GM21723 (cell line): Measurements from ENCODE around the gene CDC42SE2.
"Not testable (repeated sequence)": the region's sequence is repeated elsewhere in the genome, so short reads cannot be mapped to it uniquely, and the experiment has no call there.

Experiments used
- ATAC-seq: cut with Tn5 transposase; IDR thresholded peaks from one replicate; pipeline ENCODE4 v1.9.1; 2021; ENCODE audit warnings: mild to moderate bottlenecking, moderate library complexity; ENCODE audit not compliant: unreplicated experiment

Gene CDC42SE2

DNA sequence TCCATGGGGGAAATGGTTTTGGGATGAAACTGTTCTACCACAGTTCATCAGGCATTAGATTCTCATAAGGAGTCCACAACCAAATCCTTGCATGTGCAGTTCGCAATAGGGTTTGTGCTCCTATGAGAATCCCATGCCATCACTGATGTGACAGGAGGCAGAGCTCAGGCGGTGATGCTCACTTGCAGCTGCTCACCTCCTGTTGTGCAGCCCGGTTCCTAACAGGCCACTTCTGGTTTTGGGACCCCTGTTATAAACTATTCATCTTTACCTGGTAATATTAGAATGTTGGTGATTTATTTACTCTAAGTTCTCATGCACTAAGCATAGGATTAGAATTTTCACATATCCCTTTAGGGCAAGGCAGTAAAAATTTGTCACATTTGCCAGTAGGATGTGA lies 122.3 kb downstream of the CDC42SE2 start:
- ATAC-seq: no peak

DNA sequence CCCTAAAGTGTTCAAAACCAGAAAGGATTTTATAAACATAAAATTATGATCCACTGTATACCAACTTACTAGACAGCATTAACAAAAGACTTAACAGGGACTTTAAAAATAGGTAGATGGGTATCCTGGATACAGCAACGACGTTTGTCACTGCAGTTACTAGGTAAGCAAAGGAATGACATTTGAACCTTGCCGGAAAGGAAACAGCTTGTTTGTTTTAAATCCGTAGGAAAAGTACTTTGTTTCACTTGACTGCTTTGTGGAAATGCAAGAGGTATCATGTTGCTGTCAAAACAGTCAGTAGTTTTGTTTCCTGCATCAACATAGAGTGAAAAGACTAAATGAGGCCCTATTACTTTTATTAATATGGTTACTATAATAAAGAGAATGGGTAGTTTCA lies 122.9 kb downstream of the CDC42SE2 start:
- no peak for ATAC-seq

DNA sequence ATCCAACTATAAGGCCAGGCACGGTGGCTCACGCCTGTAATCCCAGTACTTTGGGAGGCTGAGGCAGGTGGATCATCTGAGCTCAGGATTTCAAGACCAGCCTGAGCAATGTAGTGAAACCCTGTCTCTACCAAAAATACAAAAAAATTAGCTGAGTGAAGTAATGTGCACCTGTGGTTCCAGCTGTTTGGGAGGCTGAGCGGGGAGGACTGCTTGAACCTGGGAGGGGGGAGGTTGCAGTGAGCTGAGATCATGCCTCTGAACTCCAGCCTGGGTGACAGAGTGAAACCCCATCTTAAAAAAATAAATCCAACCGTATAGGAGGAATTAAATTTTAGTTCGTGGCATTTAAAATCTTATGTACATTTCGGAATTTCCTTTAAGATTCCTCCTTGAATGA lies 123.4 kb downstream of the CDC42SE2 start:
- no peak for ATAC-seq

DNA sequence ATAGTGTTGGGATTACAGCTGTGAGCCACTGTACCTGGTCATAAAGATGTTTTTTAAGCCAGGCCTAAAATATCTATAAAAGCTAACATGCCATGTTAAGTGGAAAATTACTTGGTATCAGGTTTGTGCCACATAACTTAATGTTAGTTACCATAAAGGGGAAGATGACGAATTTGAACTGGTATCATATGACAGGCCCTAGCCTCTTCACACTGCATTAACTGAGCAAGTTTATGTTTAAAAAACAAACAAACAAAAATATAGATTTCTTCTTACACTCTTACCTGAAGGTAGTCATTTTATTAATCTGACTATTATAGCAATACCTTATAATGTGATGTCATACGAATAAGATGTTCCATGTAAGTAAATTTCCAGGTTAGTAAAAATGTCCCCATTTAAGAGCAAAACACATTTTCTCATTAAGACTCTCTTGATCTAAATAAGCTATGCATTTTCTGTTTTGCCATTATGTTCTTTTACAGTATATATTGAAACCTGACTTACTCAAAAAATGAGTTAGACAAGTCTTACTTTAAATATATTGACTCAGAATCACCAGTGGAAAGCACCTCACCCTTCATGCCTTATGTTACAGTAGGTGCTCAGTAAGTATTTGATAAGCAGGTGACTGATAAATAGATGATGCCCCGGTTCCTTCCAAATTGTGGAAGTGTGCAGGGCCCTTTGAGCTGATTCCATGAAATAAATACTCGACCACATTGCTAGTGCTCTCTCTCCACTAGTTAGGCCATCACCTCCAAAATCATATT lies 125.4 kb downstream of the CDC42SE2 start:
- ATAC-seq: no peak

DNA sequence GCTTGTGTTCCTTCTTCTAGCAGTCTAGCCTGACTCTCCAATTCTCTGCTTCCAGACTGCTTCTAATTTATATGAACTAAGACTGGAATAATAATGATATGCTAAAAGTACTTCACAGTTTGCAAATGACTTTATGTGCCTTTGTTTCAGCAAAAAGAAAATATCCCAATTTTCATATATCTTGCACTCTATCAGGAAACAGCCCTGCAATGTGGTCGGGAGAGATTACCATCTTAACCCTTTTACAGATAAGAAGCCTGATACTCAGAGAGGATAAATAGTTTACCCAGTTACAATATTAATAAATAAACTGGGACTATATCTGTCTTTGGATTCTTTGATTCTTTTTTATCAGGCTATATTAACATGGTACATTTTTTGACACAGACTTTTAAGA lies 126.0 kb downstream of the CDC42SE2 start:
- ATAC-seq: no peak

DNA sequence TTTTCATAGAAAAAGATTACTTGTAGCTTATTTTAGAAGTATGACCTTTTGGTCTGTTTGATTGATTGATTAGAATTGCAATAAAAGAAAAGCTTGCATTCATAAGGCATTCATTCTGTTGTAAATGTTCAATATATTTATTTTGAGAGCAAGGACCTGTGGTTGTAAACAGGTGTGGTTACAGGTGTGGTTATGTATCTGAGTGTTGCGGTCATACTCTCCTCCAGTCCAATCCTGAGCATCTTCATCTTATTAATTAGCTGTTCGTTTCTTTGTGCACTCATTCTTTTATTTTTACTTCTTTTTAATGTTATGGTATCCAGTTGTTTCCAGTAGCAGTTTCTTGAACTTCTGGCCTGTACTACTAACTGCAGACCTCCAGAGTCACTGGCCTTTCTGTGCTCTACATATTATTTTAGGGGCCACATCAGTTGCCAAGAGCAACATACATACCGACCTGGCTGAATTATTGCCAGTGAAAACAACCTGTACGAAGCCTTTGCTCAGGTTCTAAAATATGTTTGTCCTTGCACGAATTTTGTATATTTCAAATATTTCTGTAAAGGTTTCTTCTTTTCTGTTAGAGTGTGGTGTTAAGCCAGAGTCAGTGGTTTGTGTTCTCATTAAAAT lies 128.7 kb downstream of the CDC42SE2 start:
- no peak for ATAC-seq

DNA sequence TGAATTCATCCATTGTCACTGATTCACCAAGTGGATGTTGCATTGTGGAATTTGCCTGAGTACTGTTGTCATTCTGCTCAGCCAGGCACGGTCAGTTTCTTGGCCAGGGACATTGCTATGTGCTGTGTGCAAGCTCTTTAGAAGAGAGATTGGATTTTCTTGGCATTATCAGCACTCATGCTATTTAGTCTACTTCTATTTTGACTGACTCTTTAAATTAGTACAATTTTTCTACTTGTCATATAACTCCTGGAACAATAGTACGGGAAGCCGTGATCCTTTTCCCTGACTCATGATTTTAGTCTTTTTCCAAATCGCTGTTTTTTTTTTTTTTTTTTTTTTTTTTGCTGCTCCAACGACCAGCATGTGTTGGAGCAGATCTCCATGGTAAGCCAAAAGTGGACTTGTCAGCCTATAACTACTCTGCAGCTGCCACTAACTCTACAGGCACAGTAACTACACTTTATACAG lies 129.7 kb downstream of the CDC42SE2 start:
- ATAC-seq: no peak

DNA sequence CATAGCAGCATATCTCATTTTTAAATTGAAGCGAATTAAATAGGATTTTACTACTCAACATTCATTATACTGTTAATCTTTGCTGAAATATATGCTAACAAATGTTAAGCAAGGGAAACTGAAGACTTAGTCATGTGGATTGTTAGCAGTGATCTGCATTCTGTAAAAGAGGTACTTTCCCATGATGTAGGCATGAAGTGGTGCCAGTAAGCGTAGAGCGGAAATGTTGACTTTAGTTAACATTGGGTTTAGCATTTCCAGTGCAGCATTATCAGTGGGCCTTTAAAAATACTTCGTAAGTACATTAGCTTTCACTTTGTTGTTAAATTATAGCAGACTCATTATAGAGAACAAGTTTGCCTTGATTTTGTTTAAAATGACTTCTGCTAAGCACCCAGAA lies 130.3 kb downstream of the CDC42SE2 start:
- peak; percentile 62 for ATAC-seq

DNA sequence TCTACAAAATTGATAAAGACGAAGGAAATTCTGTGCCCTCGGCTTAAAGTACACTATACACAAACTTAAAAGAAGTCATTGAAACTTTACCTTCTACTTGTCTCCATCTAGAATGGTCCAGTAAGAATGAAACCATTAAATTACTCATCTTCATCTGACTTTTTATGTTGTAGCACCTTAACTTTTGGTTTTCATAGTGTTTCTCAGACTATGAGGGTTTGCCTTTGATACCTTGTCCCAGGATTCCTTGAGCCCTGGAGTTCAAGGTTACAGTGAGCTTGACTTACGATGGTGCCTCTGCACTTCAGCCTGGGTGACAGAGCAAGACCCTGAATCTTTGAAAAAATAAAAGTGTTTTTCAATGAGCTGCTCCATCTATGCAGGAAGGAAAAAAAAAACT lies 132.2 kb downstream of the CDC42SE2 start:
- ATAC-seq: peak; percentile 85

DNA sequence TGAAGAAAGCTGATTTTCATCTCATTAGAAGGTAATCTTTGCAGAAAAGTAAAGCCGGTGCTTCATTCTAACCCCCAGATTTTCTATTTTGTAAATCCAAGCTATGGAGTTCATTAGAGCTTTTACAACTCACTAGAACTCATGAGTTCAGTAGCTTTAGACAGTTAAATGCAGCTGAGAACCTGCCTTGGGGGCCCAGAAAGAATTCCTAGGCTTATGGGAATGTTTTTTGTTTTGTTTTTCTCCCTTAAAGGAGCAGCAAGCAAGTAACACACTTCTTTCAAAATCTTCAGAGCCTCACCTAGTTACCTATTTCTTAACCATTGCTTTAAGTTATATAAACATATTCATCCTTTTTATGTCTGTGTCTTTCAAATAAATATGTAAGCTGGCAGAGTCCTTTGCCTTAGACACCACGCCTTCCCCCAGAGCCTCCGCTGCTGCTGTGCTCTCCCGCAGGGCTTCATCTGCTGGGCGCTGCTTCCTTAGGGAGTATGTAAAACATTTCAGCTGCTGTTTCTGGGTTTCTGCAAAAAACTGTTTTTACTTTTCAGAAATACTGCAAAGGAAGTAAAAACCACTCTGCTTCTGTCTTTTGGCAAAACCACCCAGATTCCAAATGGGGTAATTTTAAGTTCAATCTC lies 132.9 kb downstream of the CDC42SE2 start:
- no peak for ATAC-seq

DNA sequence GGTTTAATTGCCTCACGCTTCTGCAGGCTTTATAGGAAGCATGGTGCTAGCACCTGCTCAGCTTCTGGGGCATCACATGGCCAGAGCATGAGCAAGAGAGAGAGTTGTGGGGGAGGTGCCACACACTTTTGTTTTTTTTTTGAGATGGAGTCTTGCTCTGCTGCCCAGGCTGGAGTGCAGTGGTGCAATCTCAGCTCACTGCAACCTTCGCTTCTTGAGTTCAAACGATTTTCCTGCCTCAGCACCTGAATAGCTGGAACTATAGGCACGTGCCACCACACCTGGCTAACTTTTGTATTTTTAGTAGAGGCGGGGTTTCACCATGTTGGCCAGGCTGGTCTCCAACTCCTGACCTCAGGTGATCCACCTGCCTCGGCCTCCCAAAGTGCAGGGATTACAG lies 135.2 kb downstream of the CDC42SE2 start:
- ATAC-seq: not testable (repeated sequence)

DNA sequence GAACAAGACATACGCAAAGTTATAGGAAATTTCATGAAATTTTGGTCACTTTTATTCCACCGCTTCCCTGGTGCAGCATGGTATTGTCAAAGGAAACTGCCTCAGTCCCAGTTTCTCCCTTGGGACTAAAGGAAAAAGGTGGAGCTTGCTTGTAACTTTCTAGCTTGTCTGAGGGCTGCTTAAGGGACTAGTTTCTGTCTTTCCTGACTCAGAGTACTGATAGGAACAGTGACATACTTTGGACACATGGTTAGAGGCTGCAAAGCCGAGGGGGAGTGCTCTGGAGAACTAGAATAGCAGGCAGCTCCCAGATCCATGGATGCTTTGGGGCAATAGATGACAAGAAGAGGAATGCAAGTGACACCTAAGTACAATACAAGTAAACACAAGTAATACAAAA lies 136.7 kb downstream of the CDC42SE2 start:
- no peak for ATAC-seq

DNA sequence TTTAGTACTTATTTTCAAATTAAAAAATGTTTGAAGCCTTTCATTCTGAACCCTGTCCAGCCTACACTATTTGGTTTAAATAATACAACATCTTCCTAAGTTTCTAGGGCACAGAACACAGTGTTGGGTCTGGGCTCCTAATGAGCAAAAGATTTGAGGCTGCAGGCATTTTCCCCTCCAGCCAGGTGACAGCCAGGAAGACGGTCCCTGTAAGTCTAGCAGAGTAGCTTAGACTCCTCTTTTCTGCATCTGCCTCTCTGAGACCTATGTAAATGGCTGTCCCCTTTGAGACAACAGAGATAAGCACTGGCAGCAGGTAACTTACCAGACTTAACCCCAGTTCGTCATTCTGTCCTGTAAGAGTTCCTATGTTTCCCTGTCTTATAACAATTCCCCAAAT lies 141.8 kb downstream of the CDC42SE2 start:
- ATAC-seq: no peak

DNA sequence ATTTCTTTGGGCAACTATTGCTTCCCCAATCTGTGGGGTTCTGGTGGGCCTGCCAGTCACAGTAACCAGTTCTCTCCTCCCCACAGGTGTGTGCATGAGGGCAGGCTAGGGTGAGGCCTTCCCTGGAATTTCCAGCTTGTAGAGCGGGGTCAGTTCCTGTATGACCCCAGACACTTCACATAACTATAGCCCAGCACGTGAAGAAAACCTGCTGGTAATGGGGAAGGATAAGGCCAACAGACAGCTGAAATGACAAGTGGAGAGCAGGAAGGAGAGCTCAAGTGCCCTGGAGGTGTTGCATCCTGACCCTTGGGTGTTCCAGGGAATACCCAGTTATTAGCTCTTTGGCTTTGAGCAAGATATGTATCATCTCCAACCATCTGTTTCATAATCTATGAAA lies 142.2 kb downstream of the CDC42SE2 start:
- no peak for ATAC-seq

DNA sequence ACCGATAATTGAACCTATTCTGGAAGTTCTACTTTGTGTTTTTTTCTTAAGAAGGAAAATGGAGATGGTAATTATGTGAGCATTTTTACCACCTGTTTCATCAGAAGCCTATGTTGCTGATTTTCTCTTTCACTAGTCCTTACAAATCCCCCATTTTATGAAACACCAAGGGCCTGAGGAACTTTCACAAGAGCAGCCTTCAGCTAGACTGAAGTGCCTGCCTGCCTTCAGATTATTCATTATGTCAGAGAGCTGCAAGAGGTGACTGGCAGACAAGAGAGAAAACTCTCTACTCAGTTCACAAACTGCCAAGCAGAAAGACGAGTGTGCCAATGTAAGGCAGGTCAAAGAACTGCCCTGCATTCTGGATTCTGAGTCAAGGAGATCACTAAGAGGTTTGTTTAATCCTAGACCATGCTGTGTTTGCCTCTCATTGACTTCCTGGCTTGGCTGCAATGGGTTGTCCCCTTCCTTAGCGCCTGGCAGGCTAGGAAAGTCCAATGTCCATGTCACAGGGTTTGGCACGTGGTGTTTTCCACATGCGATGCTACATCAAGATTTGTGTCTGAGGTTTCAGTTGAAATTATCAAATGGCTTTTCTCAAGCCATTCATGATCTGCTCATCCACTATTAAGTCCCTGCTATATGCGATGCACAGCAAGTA lies 143.3 kb downstream of the CDC42SE2 start:
- ATAC-seq: no peak

DNA sequence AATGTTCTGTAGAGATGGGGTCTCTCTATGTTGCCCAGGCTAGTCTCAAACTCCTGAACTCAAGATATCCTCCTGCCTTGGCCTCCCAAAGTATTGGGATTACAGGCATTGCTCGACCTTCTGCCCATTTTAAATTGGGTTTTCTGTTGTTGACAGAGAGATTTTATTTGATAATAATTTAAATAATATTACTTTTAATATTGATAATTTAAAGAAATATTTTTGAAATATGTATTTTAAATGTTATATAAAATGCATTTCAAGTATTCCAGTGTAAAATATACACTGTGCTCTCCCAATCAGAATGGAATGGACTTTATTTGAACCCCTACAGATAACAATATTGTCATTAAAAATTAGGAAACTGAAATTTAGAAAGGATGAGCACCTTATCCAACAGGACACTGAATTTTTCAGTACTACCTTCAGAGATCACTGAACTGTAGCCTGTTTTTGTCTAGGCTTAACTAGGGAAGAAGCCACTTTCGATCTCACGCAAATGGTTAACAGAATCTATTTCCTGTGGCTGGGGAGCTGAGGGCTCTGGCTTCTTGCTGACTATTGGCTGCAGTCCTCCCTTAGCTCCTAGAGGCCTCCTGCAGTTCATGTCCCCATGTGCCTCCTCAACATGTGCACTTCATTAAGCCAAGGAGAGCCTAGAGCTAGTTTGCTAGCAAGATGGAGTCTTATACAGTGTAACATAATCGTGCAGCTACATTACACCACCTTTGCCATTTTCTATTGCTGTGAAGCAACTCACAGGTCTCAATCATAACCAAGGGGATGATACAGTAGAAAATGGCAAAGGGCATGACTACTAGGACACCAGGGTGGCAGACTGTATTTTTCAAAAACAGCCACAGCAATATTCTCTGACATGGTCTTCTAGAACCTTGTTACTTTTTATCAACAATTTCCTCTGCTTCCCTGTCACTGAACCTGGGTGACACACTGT lies 150.0 kb downstream of the CDC42SE2 start:
- peak; percentile 58 for ATAC-seq

DNA sequence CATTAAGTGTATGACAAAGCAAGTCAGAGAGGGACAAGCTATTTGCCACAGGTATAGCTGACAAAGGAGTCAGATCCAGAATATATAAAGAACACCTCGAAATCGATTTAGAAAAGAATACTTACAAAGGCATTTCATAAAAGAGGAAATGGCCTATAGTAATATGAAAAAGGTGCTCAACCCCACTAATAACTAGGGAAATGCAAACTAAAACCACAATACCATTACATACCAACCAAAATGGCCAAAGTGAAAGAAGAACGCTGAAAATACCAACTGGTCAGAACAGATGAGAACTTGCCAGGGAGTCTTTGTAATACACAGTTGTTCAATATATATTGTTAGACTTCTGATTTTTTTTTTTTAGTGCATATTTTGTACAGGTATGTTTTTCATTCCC lies 152.9 kb downstream of the CDC42SE2 start:
- peak; percentile 74 for ATAC-seq

DNA sequence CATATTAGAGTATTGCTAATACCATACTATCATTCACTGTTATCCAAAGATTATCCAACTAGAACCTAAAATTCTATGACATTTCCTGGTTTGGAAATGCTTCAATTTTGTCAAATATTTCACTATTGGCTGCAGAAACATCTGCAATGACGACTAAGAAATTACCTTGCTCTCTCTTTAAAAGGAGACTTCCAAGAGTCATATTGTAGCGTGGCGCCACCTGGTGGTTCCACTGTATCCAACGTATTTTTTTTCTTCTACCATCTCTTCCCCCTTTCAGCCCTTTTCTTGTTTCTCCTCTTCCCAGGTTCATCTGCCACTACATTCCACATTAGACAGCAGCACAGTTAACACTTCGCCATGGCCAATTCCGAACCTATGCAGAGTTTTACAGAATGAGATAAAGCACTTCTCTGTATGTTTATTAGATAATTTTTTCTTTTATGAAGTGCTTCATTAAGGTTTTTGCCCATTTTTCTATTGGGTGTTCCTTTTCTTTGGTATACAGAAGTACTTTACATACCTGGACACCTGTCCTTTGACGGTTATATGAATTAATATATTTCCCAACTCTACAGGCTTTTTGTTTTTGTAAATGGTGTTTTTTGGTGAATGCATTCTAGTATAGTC lies 153.5 kb downstream of the CDC42SE2 start:
- ATAC-seq: peak; percentile 46

DNA sequence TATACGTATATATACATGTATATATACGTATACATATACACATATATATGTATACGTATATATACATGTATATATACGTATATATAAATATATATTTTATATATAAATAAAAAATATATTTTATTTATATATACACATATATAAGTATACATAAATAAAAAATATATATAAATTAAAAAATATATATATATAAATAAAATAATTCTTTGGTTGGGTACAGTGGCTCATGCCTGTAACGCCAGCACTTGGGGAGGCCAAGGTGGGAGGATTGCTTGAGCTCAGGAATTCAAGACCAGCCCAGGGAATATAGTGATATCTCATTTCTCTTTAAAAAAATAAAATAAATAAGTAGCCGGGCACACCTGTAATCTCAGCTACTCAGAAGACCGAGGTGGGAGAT lies 155.0 kb downstream of the CDC42SE2 start:
- ATAC-seq: no peak

DNA sequence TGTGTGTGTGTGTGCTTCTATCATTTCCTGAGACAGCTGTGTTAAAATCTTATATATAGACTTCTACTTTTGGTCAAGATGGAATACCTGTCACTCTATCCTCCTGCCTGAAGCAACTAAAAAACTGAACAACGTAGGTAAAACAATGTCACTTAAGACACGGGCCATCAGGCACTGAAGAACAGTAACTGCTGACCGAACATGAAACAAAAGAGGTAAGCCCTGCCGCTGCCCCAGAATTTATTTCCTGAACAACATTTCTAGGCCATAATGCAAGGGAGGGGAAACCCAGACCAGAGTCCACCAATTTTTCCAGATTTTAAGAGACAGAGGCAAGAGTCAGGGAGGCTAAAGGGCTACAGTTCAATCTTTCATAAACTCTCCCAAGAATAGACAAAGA lies 156.0 kb downstream of the CDC42SE2 start:
- ATAC-seq: no peak
